H9 (cell line): ENCODE data around the gene MAST4. TPM values are rescaled to one million over a fixed set of nuclear protein-coding genes. Genes with fewer than 3 reads are reported as not detected.

Experiments used
- DNase-seq: peaks from one replicate; pipeline ENCODE4 v3.0.0-alpha.2; 2017
- H2AFZ ChIP-seq: one replicate; pipeline ENCODE4 v1.6.1; 2013; ENCODE audit warnings: mild to moderate bottlenecking, low read length, control low read depth, moderate library complexity
- H2AK5ac ChIP-seq: 2 replicates; pipeline ENCODE4 v1.6.1; 2013; ENCODE audit warnings: low read length, control low read depth, mixed read lengths; ENCODE audit not compliant: insufficient read length
- H2BK120ac ChIP-seq: one replicate; pipeline ENCODE4 v1.6.1; 2013; ENCODE audit warnings: low read depth, mild to moderate bottlenecking, low read length, control low read depth, inconsistent platforms; ENCODE audit not compliant: poor library complexity, severe bottlenecking
- H2BK12ac ChIP-seq: 2 replicates; pipeline ENCODE4 v1.6.1; 2013; ENCODE audit warnings: low read length, control low read depth, mixed read lengths, low read depth; ENCODE audit not compliant: insufficient read length
- H2BK15ac ChIP-seq: 2 replicates; pipeline ENCODE4 v1.6.1; 2013; ENCODE audit warnings: low read depth, low read length, control low read depth
- H2BK20ac ChIP-seq: one replicate; pipeline ENCODE4 v1.6.1; 2013; ENCODE audit warnings: low read depth, mild to moderate bottlenecking, low read length, control low read depth, inconsistent platforms; ENCODE audit not compliant: poor library complexity, severe bottlenecking
- H2BK5ac ChIP-seq: 2 replicates; pipeline ENCODE4 v1.6.1; 2013; ENCODE audit warnings: low read length, control low read depth, mixed read lengths; ENCODE audit not compliant: insufficient read length
- H3K14ac ChIP-seq: 2 replicates; pipeline ENCODE4 v1.6.1; 2013; ENCODE audit warnings: low read length, control low read depth; ENCODE audit not compliant: insufficient read depth
- H3K18ac ChIP-seq: 2 replicates; pipeline ENCODE4 v1.6.1; 2013; ENCODE audit warnings: low read depth, mild to moderate bottlenecking, mixed read lengths, low read length, control low read depth; ENCODE audit not compliant: insufficient read length
- H3K23ac ChIP-seq: 2 replicates; pipeline ENCODE4 v1.6.1; 2013; ENCODE audit warnings: low read length, control low read depth, mixed read lengths, low read depth; ENCODE audit not compliant: insufficient read length
- H3K23me2 ChIP-seq: 2 replicates; pipeline ENCODE4 v1.6.1; 2013; ENCODE audit warnings: low read depth, mild to moderate bottlenecking, mixed read lengths, low read length, control low read depth; ENCODE audit not compliant: insufficient read length, poor library complexity, severe bottlenecking
- H3K27ac ChIP-seq: 2 replicates; pipeline ENCODE4 v1.5.1; 2013; ENCODE audit warnings: low read length, control low read depth, mixed read lengths, low read depth; ENCODE audit not compliant: insufficient read length
- H3K27me3 ChIP-seq: 2 replicates; pipeline ENCODE4 v1.6.1; 2013; ENCODE audit warnings: low read length, control low read depth, inconsistent platforms; ENCODE audit not compliant: insufficient read depth
- H3K4ac ChIP-seq: 2 replicates; pipeline ENCODE4 v1.6.1; 2013; ENCODE audit warnings: low read depth, mild to moderate bottlenecking, control low read depth, inconsistent platforms, low read length, moderate library complexity
- H3K4me1 ChIP-seq: 2 replicates; pipeline ENCODE4 v1.6.1; 2013; ENCODE audit warnings: low read length, control low read depth, inconsistent platforms; ENCODE audit not compliant: insufficient read depth
- H3K4me2 ChIP-seq: 2 replicates; pipeline ENCODE4 v1.6.1; 2013; ENCODE audit warnings: low read length, control low read depth, mixed read lengths; ENCODE audit not compliant: insufficient read length, insufficient read depth
- H3K56ac ChIP-seq: 2 replicates; pipeline ENCODE4 v1.6.1; 2013; ENCODE audit warnings: low read depth, mild to moderate bottlenecking, mixed read lengths, low read length, control low read depth; ENCODE audit not compliant: insufficient read length
- H3K79me1 ChIP-seq: 2 replicates; pipeline ENCODE4 v1.6.1; 2013; ENCODE audit warnings: low read depth, mild to moderate bottlenecking, moderate library complexity, low read length, control low read depth, inconsistent platforms; ENCODE audit not compliant: insufficient read depth, poor library complexity, severe bottlenecking
- H3K79me2 ChIP-seq: 2 replicates; pipeline ENCODE4 v1.6.1; 2013; ENCODE audit warnings: low read length, control low read depth, inconsistent platforms; ENCODE audit not compliant: insufficient read depth
- H3K9ac ChIP-seq: 2 replicates; pipeline ENCODE4 v1.6.1; 2013; ENCODE audit warnings: low read length, control low read depth, mixed read lengths; ENCODE audit not compliant: insufficient read length; ENCODE audit errors: extremely low read depth
- H3K9me3 ChIP-seq: one replicate; pipeline ENCODE4 v1.6.1; 2013; ENCODE audit warnings: low read depth, low read length, inconsistent platforms; ENCODE audit not compliant: control insufficient read depth
- H3T11ph ChIP-seq: one replicate; pipeline ENCODE4 v1.6.1; 2013; ENCODE audit warnings: mild to moderate bottlenecking, low read length, control low read depth, inconsistent platforms
- H4K20me1 ChIP-seq: one replicate; pipeline ENCODE4 v1.6.1; 2013; ENCODE audit not compliant: control insufficient read depth, insufficient read length, insufficient read depth
- H4K5ac ChIP-seq: 2 replicates; pipeline ENCODE4 v1.6.1; 2013; ENCODE audit warnings: low read depth, mild to moderate bottlenecking, mixed read lengths, low read length, control low read depth; ENCODE audit not compliant: insufficient read length
- H4K8ac ChIP-seq: replicated peaks from 2 replicates; pipeline ENCODE4 v1.6.1; 2013; ENCODE audit warnings: low read length, control low read depth, mixed read lengths, low read depth; ENCODE audit not compliant: insufficient read length
- H4K91ac ChIP-seq: 2 replicates; pipeline ENCODE4 v1.6.1; 2013; ENCODE audit warnings: low read depth, mild to moderate bottlenecking, moderate library complexity, mixed read lengths, low read length, control low read depth; ENCODE audit not compliant: insufficient read length
- H3K27ac Mint-ChIP-seq, 3 experiments: 2 replicates in 2 of 3; 3 replicates in 1 of 3; pipeline ENCODE4 v1.8.0; 2020 to 2021; ENCODE audit warnings: mixed read lengths in 3 of 3, mild to moderate bottlenecking in 1 of 3, moderate library complexity in 1 of 3
- H3K27me3 Mint-ChIP-seq: 2 replicates; pipeline ENCODE4 v1.8.0; 2021; ENCODE audit warnings: low read depth, mild to moderate bottlenecking, moderate library complexity, mixed read lengths
- H3K36me3 Mint-ChIP-seq, 3 experiments: 2 replicates in 2 of 3; 3 replicates in 1 of 3; pipeline ENCODE4 v1.8.0; 2020 to 2021; ENCODE audit warnings: low read depth in 3 of 3, mixed read lengths in 3 of 3; ENCODE audit not compliant: insufficient read depth in 1 of 3
- H3K4me1 Mint-ChIP-seq, 2 experiments: 2 replicates each; pipeline ENCODE4 v1.8.0; 2020; ENCODE audit warnings: mixed read lengths in 2 of 2
- H3K4me3 Mint-ChIP-seq, 2 experiments: 2 replicates in 1 of 2; 3 replicates in 1 of 2; pipeline ENCODE4 v1.8.0; 2020 to 2021; ENCODE audit warnings: mild to moderate bottlenecking in 2 of 2, mixed read lengths in 2 of 2, moderate library complexity in 1 of 2
- H3K9me3 Mint-ChIP-seq, 2 experiments: 2 replicates in 1 of 2; 3 replicates in 1 of 2; pipeline ENCODE4 v1.8.0; 2020; ENCODE audit warnings: mild to moderate bottlenecking in 2 of 2, mixed read lengths in 2 of 2, moderate library complexity in 1 of 2
- WGBS: extraction: QIAGEN DNeasy Blood & Tissue Kit; methylation state at CpG from one replicate; pipeline ENCODE4 v1.1.7; 2013; ENCODE audit warnings: missing lambda C conversion rate, low lambda C conversion rate, mixed read lengths; ENCODE audit not compliant: insufficient read length; ENCODE audit errors: extremely low coverage; 5-methylcytosine and 5-hydroxymethylcytosine counted together
- total RNA-seq: library from RNA; stranded (reverse); gene quantifications from 2 replicates; pipeline ENCODE4 v1.2.1, GENCODE V29; 2021
- TF ChIP-seq, protein P1 (sequence below): fragments of 200-600 bp; sonication (generic); conservative IDR thresholded peaks from 3 replicates; pipeline ENCODE4 v1.8.0; 2021; ENCODE audit warnings: antibody characterized with exemption, mild to moderate bottlenecking

Gene MAST4
- total RNA-seq, 1 experiment from 2014 or later = 3.7 TPM

DNA sequence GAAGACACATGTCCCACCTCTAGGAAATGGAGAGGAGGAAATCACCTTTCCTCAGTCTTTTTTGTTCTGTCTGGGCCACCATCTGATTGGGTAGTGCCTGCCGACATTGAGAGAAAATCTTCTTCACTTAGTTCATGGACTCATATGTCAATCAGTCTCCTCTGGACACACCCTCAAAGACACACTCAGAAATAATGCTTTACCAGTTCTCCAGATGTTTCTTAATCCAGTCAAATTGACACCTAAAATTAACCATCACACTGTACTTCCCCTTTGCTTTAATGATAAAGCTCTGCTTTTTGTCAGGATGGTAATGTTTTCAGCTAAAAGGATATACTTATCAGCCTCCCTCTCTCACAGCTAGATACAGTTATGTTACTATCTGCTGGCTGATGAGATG is 333.1 kb downstream of the MAST4 start:
- no peaks in the 10 kb centered on the region for H4K20me1 ChIP-seq
- H3K27me3 ChIP-seq = no peaks in the 10 kb centered on the region
- H3K4ac ChIP-seq = no peak overlapping the region
- Mint-ChIP-seq H3K27ac (no peak overlapping the region), H3K27me3 (no peaks in the 10 kb centered on the region), H3K4me3 (no peak overlapping the region), H3K4me1 (no peaks in the 10 kb centered on the region; a peak in 1 of 4 replicates), H3K9me3 (no peaks in the 10 kb centered on the region), H3K36me3 (no peaks in the 10 kb centered on the region)
- no peak overlapping the region for H3K23ac ChIP-seq
- no peak overlapping the region for H3K27ac ChIP-seq
- no peak overlapping the region for H2BK12ac ChIP-seq
- no CpG with 5 or more reads among the region's 1 CpG for whole genome bisulfite sequencing
- no peak overlapping the region for H3K9ac ChIP-seq
- no peak overlapping the region for H4K8ac ChIP-seq
- no peak overlapping the region for H2BK120ac ChIP-seq
- H2BK20ac ChIP-seq = no peak overlapping the region
- DNase-seq = no peak
- H3K14ac ChIP-seq = no peak overlapping the region
- no peak overlapping the region for H2AK5ac ChIP-seq
- no peak overlapping the region for H3K4me2 ChIP-seq
- no peak overlapping the region for H4K91ac ChIP-seq
- H3K56ac ChIP-seq = no peak overlapping the region
- H3T11ph ChIP-seq = no peak overlapping the region
- H2BK5ac ChIP-seq = no peak overlapping the region
- no peaks in the 10 kb centered on the region for H3K23me2 ChIP-seq
- H3K18ac ChIP-seq = no peak overlapping the region
- H3K79me1 ChIP-seq = no peaks in the 10 kb centered on the region
- no peak overlapping the region for H2AFZ ChIP-seq
- H2BK15ac ChIP-seq = no peak overlapping the region
- no peaks in the 10 kb centered on the region for H3K9me3 ChIP-seq
- TF ChIP-seq, protein P1, sequence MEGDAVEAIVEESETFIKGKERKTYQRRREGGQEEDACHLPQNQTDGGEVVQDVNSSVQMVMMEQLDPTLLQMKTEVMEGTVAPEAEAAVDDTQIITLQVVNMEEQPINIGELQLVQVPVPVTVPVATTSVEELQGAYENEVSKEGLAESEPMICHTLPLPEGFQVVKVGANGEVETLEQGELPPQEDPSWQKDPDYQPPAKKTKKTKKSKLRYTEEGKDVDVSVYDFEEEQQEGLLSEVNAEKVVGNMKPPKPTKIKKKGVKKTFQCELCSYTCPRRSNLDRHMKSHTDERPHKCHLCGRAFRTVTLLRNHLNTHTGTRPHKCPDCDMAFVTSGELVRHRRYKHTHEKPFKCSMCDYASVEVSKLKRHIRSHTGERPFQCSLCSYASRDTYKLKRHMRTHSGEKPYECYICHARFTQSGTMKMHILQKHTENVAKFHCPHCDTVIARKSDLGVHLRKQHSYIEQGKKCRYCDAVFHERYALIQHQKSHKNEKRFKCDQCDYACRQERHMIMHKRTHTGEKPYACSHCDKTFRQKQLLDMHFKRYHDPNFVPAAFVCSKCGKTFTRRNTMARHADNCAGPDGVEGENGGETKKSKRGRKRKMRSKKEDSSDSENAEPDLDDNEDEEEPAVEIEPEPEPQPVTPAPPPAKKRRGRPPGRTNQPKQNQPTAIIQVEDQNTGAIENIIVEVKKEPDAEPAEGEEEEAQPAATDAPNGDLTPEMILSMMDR = no peak
- H4K5ac ChIP-seq = no peak overlapping the region
- no peaks in the 10 kb centered on the region for H3K4me1 ChIP-seq
- H3K79me2 ChIP-seq = no peaks in the 10 kb centered on the region
